PC-3 (cell line): Measurements from ENCODE around the gene HCN1. TPM values are rescaled to one million over a fixed set of nuclear protein-coding genes. Genes with fewer than 3 reads are reported as not detected.

Experiments used
- ATAC-seq: fragments of 200-7000 bp; cut with Tn5 transposase; 2 replicates; pipeline ENCODE4 v1.9.1; 2020; ENCODE audit warnings: mild to moderate bottlenecking, moderate library complexity
- BruUV-seq: library from RNA; stranded (reverse); fragments of 400-500 nt; replicated peaks from 2 replicates; lab custom pipeline; 2021; lab: Mats Ljungman, UMichigan
- CTCF ChIA-PET: fragments of 300-600 bp; sonication (Branson Sonifier 250); formaldehyde crosslinking; loops from one replicate; lab custom pipeline; 2022; ENCODE audit warnings: antibody characterized with exemption; lab: Charles Lee
- POLR2A ChIA-PET: fragments of 300-600 bp; sonication (Branson Sonifier 250); formaldehyde crosslinking; loops from one replicate; lab custom pipeline; 2022; ENCODE audit warnings: antibody characterized with exemption; ENCODE audit not compliant: unreplicated experiment; lab: Charles Lee
- DNase-seq: peaks from one replicate; pipeline ENCODE4 v3.0.0-alpha.2; 2015
- H2AFZ ChIP-seq: fragments of 300-600 bp; sonication (generic); 2 replicates; pipeline ENCODE4 v1.6.0; 2016; ENCODE audit warnings: antibody characterized with exemption, low read length
- H3F3A ChIP-seq: fragments of 300-600 bp; sonication (generic); one replicate; pipeline ENCODE4 v1.6.0; 2017; ENCODE audit warnings: antibody characterized with exemption, low read length, control low read depth, mild to moderate bottlenecking; ENCODE audit not compliant: unreplicated experiment
- H3K27ac ChIP-seq: fragments of 300-600 bp; sonication (generic); 2 replicates; pipeline ENCODE4 v1.5.1; 2016; ENCODE audit warnings: mild to moderate bottlenecking, low read length
- H3K27me3 ChIP-seq: fragments of 300-600 bp; sonication (generic); 2 replicates; pipeline ENCODE4 v1.6.1; 2016; ENCODE audit warnings: low read length, mixed read lengths
- H3K36me3 ChIP-seq: fragments of 300-600 bp; sonication (generic); 2 replicates; pipeline ENCODE4 v1.6.1; 2016; ENCODE audit warnings: low read depth, mixed run types, low read length, mixed read lengths
- H3K4me1 ChIP-seq: fragments of 300-600 bp; sonication (generic); 2 replicates; pipeline ENCODE4 v1.5.1; 2016; ENCODE audit warnings: low read length; ENCODE audit not compliant: insufficient read depth
- H3K4me2 ChIP-seq: fragments of 300-600 bp; sonication (generic); 2 replicates; pipeline ENCODE4 v1.6.0; 2016; ENCODE audit warnings: low read length
- H3K4me3 ChIP-seq: fragments of 300-600 bp; sonication (generic); 2 replicates; pipeline ENCODE4 v1.5.1; 2016; ENCODE audit warnings: mild to moderate bottlenecking, low read length, mixed read lengths
- H3K79me2 ChIP-seq: fragments of 300-600 bp; sonication (generic); 2 replicates; pipeline ENCODE4 v1.6.1; 2017; ENCODE audit warnings: low read length, mixed read lengths
- H3K9ac ChIP-seq: fragments of 300-600 bp; sonication (generic); 2 replicates; pipeline ENCODE4 v1.6.0; 2016; ENCODE audit warnings: mild to moderate bottlenecking, low read length
- H3K9me2 ChIP-seq: fragments of 300-600 bp; sonication (generic); replicated peaks from 2 replicates; pipeline ENCODE4 v1.6.1; 2016; ENCODE audit warnings: mixed run types, low read length, mixed read lengths
- H3K9me3 ChIP-seq: fragments of 300-600 bp; sonication (generic); 2 replicates; pipeline ENCODE4 v1.6.1; 2016; ENCODE audit warnings: low read length, mixed read lengths
- H4K20me1 ChIP-seq: fragments of 300-600 bp; sonication (generic); 2 replicates; pipeline ENCODE4 v1.6.1; 2016; ENCODE audit warnings: low read length, mixed read lengths
- CTCF ChIP-seq: fragments of 300-600 bp; sonication (generic); conservative IDR thresholded peaks from 2 replicates; pipeline ENCODE4 v1.5.1; 2017; ENCODE audit warnings: antibody characterized with exemption, low read depth, mild to moderate bottlenecking, low read length
- EZH2 ChIP-seq: fragments of 300-600 bp; sonication (generic); IDR thresholded peaks from one replicate; pipeline ENCODE4 v1.6.1; 2017; ENCODE audit warnings: antibody characterized with exemption, mild to moderate bottlenecking, low read length; ENCODE audit not compliant: unreplicated experiment
- EZH2phosphoT487 ChIP-seq: fragments of 300-600 bp; sonication (generic); IDR thresholded peaks from 2 replicates; pipeline ENCODE4 v1.6.1; 2018; ENCODE audit warnings: mild to moderate bottlenecking, antibody characterized with exemption, low read length, borderline replicate concordance
- intact Hi-C: fragments of 100-400 bp; cut with micrococcal nuclease; formaldehyde crosslinking; loops from 2 replicates; pipeline ENCODE4 v1.9.0; 2023
- total RNA-seq: library from RNA; depleted of rRNA; stranded (reverse); fragments of >200 nt; gene quantifications from 2 replicates; pipeline ENCODE4 v1.2.3, GENCODE V29; 2014

Gene HCN1
- total RNA-seq, 1 experiment from 2014 or later, result not detected

- no peaks in the 10 kb centered on the region for H3K9me2 ChIP-seq
- H3K4me2 ChIP-seq, result no peak overlapping the region
- no peaks in the 10 kb centered on the region for H3K79me2 ChIP-seq
- H3K27ac ChIP-seq, result no peak overlapping the region
- H3K9me3 ChIP-seq, result 0 out of 2 replicates have a peak, but pooled peaks cover 9% of the 10 kb centered on the region
- no peak overlapping the region for H3K4me3 ChIP-seq
- no peaks in the 10 kb centered on the region for H3K27me3 ChIP-seq
- H4K20me1 ChIP-seq, result no peaks in the 10 kb centered on the region
- POLR2A ChIA-PET, result no interaction called here
- no peak overlapping the region for H2AFZ ChIP-seq
- intact Hi-C loops, result no loop called here
- ATAC-seq (no peak), DNase-seq (no peak)
- no peaks in the 10 kb centered on the region for H3F3A ChIP-seq
- CTCF ChIA-PET, result no interaction called here
- H3K9ac ChIP-seq, result no peak overlapping the region
- no TSS peak for BruUV-seq
- H3K36me3 ChIP-seq, result no peaks in the 10 kb centered on the region
- TF ChIP-seq EZH2phosphoT487 (no peak), EZH2 (no peak), CTCF (no peak)
- H3K4me1 ChIP-seq, result no peaks in the 10 kb centered on the region
Measured at GRCh38 chr5:45617859-45618416, 78.2 kb downstream of the HCN1 start.

- ChIA-PET CTCF (no interaction called here), POLR2A (no interaction called here)
- no peak for ATAC-seq
- Histone ChIP-seq H3K9ac (no peak overlapping the region), H3K27me3 (no peaks in the 10 kb centered on the region), H3K9me2 (no peaks in the 10 kb centered on the region), H3K9me3 (0 out of 2 replicates have a peak, but pooled peaks cover 6% of the 10 kb centered on the region), H4K20me1 (no peaks in the 10 kb centered on the region), H2AFZ (no peak overlapping the region), H3F3A (no peaks in the 10 kb centered on the region), H3K27ac (no peak overlapping the region), H3K79me2 (no peaks in the 10 kb centered on the region), H3K4me1 (no peaks in the 10 kb centered on the region), H3K4me3 (no peak overlapping the region), H3K4me2 (no peak overlapping the region), H3K36me3 (no peaks in the 10 kb centered on the region)
- no TSS peak for BruUV-seq
- TF ChIP-seq CTCF (no peak), EZH2 (no peak), EZH2phosphoT487 (no peak)
- intact Hi-C loops, result no loop called here
- DNase-seq, result no peak
Measured at GRCh38 chr5:45609661-45610060, 86.5 kb downstream of the HCN1 start.

- no peak overlapping the region for H3K4me3 ChIP-seq
- H3K27ac ChIP-seq, result no peak overlapping the region
- no peaks in the 10 kb centered on the region for H3K4me1 ChIP-seq
- no peak for TF ChIP-seq EZH2
- TF ChIP-seq EZH2phosphoT487, result no peak
- no peak for TF ChIP-seq CTCF
- no peaks in the 10 kb centered on the region for H3K27me3 ChIP-seq
- H3K9ac ChIP-seq, result no peak overlapping the region
- ATAC-seq (no peak), DNase-seq (no peak)
- BruUV-seq, result no TSS peak
- H3K9me2 ChIP-seq, result no peaks in the 10 kb centered on the region
- no peaks in the 10 kb centered on the region for H4K20me1 ChIP-seq
- H3K36me3 ChIP-seq, result no peaks in the 10 kb centered on the region
- H3K9me3 ChIP-seq, result no peaks in the 10 kb centered on the region
- no peaks in the 10 kb centered on the region for H3F3A ChIP-seq
- ChIA-PET POLR2A (interaction anchor here (0.7 kb wide), 1 partner anchor 40 kb away, joined by 4 read pairs; no protein-coding TSS in a partner anchor), CTCF (no interaction called here)
- no peak overlapping the region for H3K4me2 ChIP-seq
- intact Hi-C loops, result no loop called here
- no peak overlapping the region for H2AFZ ChIP-seq
- no peaks in the 10 kb centered on the region for H3K79me2 ChIP-seq
Measured at GRCh38 chr5:45604092-45604491, 92.1 kb downstream of the HCN1 start.
